Caco-2 (cell line): Measurements from ENCODE around the gene CHMP4A. TPM values are rescaled to one million over a fixed set of nuclear protein-coding genes. Genes with fewer than 3 reads are reported as not detected.

ENCODE experiments used
- BruUV-seq: library from RNA; stranded (reverse); fragments of 400-500 nt; replicated peaks from 2 replicates; lab custom pipeline; 2021; lab: Mats Ljungman, UMichigan
- CTCF ChIA-PET: fragments of 300-600 bp; sonication (Branson Sonifier 250); formaldehyde crosslinking; loops from one replicate; lab custom pipeline; 2022; ENCODE audit warnings: antibody characterized with exemption; lab: Charles Lee
- POLR2A ChIA-PET: fragments of 300-600 bp; sonication (Branson Sonifier 250); formaldehyde crosslinking; loops from one replicate; lab custom pipeline; 2022; ENCODE audit warnings: antibody characterized with exemption; lab: Charles Lee
- DNase-seq, 2 experiments: peaks; one replicate each; pipeline versions ENCODE4 v3.0.0 to v3.0.0-alpha.2; 2020 to 2022
- H3K27me3 ChIP-seq: replicated peaks from 2 replicates; pipeline ENCODE4 v1.6.0; 2011; ENCODE audit warnings: low read length; ENCODE audit not compliant: control insufficient read depth, insufficient read depth
- H3K36me3 ChIP-seq: 2 replicates; pipeline ENCODE4 v1.5.1; 2011; ENCODE audit warnings: low read length; ENCODE audit not compliant: control insufficient read depth, insufficient read depth
- H3K4me1 ChIP-seq: fragments of 250-450 bp; sonication (Bioruptor Pico); 2 replicates; pipeline ENCODE4 v1.5.1; 2020; ENCODE audit warnings: mild to moderate bottlenecking
- H3K4me3 ChIP-seq: 2 replicates; pipeline ENCODE4 v1.5.1; 2011; ENCODE audit warnings: low read depth, mild to moderate bottlenecking, control low read depth, low read length
- H3K9me3 ChIP-seq: fragments of 250-450 bp; sonication (Bioruptor Pico); 2 replicates; pipeline ENCODE4 v1.5.1; 2020; ENCODE audit warnings: mild to moderate bottlenecking, moderate library complexity
- H3K27ac Mint-ChIP-seq: one replicate; pipeline ENCODE4 v1.8.0; 2022; ENCODE audit warnings: mixed read lengths; ENCODE audit not compliant: unreplicated experiment
- H3K27me3 Mint-ChIP-seq: one replicate; pipeline ENCODE4 v1.8.0; 2022; ENCODE audit warnings: mixed read lengths; ENCODE audit not compliant: insufficient read depth, unreplicated experiment
- H3K36me3 Mint-ChIP-seq: one replicate; pipeline ENCODE4 v1.8.0; 2022; ENCODE audit warnings: mild to moderate bottlenecking, mixed read lengths; ENCODE audit not compliant: insufficient read depth, unreplicated experiment
- H3K4me1 Mint-ChIP-seq: one replicate; pipeline ENCODE4 v1.8.0; 2022; ENCODE audit warnings: low read depth, mixed read lengths; ENCODE audit not compliant: unreplicated experiment
- H3K4me3 Mint-ChIP-seq: one replicate; pipeline ENCODE4 v1.8.0; 2022; ENCODE audit warnings: mild to moderate bottlenecking, moderate library complexity, mixed read lengths; ENCODE audit not compliant: unreplicated experiment
- H3K9me3 Mint-ChIP-seq: one replicate; pipeline ENCODE4 v1.8.0; 2022; ENCODE audit warnings: mixed read lengths; ENCODE audit not compliant: unreplicated experiment
- intact Hi-C: fragments of 100-400 bp; cut with micrococcal nuclease; formaldehyde crosslinking; loops from one replicate; pipeline ENCODE4 v1.10.0; 2022; ENCODE audit not compliant: unreplicated experiment
- total RNA-seq: library from RNA; stranded (reverse); gene quantifications from 2 replicates; pipeline ENCODE4 v1.2.3, GENCODE V29; 2022
- TF ChIP-seq, protein P1 (sequence below), 2 experiments: fragments of 200-600 bp in 1 of 2; IDR thresholded peaks; 1 replicate in 1 of 2; 2 replicates in 1 of 2; pipeline versions ENCODE4 v1.5.1 to v1.8.0; 2011 to 2022; ENCODE audit warnings: antibody characterized with exemption in 1 of 2, control low read depth in 1 of 2, inconsistent platforms in 1 of 2, low read depth in 1 of 2, low read length in 1 of 2, mild to moderate bottlenecking in 1 of 2, moderate library complexity in 1 of 2; ENCODE audit not compliant: insufficient read depth in 1 of 2, severe bottlenecking in 1 of 2, unreplicated experiment in 1 of 2

The CHMP4A gene
- total RNA-seq, 1 experiment from 2014 or later = 57.7 TPM

GRCh38 chr14:24259282-24260025 lies 46.2 kb upstream of the CHMP4A start:
- no peaks in the 10 kb centered on the region for H3K36me3 ChIP-seq
- H3K4me1 ChIP-seq = peaks cover 11% of the 10 kb centered on the region; the same call in 1 of the 2 replicates
- Mint-ChIP-seq H3K9me3 (no peaks in the 10 kb centered on the region), H3K27me3 (no peaks in the 10 kb centered on the region), H3K4me3 (no peak overlapping the region), H3K36me3 (no peaks in the 10 kb centered on the region), H3K4me1 (no peaks in the 10 kb centered on the region), H3K27ac (peak overlapping the region; percentile 16)
- no peaks in the 10 kb centered on the region for H3K27me3 ChIP-seq
- POLR2A ChIA-PET = interaction anchor here (0.6 kb wide), 1 partner anchor 167 kb away, joined by 3 read pairs; no protein-coding TSS in a partner anchor
- TF ChIP-seq, protein P1, sequence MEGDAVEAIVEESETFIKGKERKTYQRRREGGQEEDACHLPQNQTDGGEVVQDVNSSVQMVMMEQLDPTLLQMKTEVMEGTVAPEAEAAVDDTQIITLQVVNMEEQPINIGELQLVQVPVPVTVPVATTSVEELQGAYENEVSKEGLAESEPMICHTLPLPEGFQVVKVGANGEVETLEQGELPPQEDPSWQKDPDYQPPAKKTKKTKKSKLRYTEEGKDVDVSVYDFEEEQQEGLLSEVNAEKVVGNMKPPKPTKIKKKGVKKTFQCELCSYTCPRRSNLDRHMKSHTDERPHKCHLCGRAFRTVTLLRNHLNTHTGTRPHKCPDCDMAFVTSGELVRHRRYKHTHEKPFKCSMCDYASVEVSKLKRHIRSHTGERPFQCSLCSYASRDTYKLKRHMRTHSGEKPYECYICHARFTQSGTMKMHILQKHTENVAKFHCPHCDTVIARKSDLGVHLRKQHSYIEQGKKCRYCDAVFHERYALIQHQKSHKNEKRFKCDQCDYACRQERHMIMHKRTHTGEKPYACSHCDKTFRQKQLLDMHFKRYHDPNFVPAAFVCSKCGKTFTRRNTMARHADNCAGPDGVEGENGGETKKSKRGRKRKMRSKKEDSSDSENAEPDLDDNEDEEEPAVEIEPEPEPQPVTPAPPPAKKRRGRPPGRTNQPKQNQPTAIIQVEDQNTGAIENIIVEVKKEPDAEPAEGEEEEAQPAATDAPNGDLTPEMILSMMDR (IDR thresholded peaks at IDR 0.05; ENCODE audit: insufficient read depth in 1 of 2, low read depth in 1 of 2, low read length in 1 of 2, severe bottlenecking in 1 of 2, unreplicated experiment in 1 of 2) = no peak
- no peaks in the 10 kb centered on the region for H3K9me3 ChIP-seq
- BruUV-seq = no TSS peak
- no peak overlapping the region for H3K4me3 ChIP-seq
- DNase-seq = no peak
- CTCF ChIA-PET = no interaction called here
- intact Hi-C loops = no loop called here

- Histone ChIP-seq H3K27me3 (no peaks in the 10 kb centered on the region), H3K4me3 (no peak overlapping the region), H3K4me1 (0 out of 2 replicates have a peak, but pooled peaks cover 6% of the 10 kb centered on the region), H3K36me3 (no peaks in the 10 kb centered on the region), H3K9me3 (no peaks in the 10 kb centered on the region)
- TF ChIP-seq, protein P1 (IDR thresholded peaks at IDR 0.05; ENCODE audit: insufficient read depth in 1 of 2, low read depth in 1 of 2, low read length in 1 of 2, severe bottlenecking in 1 of 2, unreplicated experiment in 1 of 2) = no peak
- Mint-ChIP-seq H3K9me3 (no peaks in the 10 kb centered on the region), H3K36me3 (no peaks in the 10 kb centered on the region), H3K4me3 (no peak overlapping the region), H3K4me1 (no peaks in the 10 kb centered on the region), H3K27ac (peak overlapping the region; percentile 16), H3K27me3 (no peaks in the 10 kb centered on the region)
- DNase-seq = no peak
- intact Hi-C loops = no loop called here
- BruUV-seq = no TSS peak
- ChIA-PET CTCF (no interaction called here), POLR2A (no interaction called here)
Measured at GRCh38 chr14:24258548-24259265, 45.4 kb upstream of the CHMP4A start.

DNA sequence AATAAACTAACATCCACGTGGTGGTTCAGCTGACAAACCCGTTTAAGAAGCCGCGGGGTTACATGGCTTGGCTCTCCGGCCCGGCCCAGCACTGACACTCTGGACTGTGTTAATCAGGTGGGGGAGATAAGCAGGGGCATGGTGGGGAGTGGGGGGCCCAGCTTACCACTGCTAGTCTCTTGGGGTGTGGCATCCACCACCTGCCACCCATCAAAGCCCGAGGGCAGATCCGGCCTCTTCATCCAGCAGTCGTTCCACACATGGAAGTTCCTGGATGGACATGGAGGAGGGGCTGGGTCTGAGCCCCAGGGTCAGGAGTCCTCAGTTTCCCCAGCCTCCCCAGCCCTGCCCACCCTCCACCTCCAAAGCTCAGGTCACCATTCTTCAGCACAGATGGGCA lies 44.8 kb upstream of the CHMP4A start:
- no TSS peak for BruUV-seq

More for the DNA sequence above, 44.8 kb upstream of the CHMP4A start:
- no peaks in the 10 kb centered on the region for H3K4me1 Mint-ChIP-seq
- no peaks in the 10 kb centered on the region for H3K36me3 ChIP-seq
- no peaks in the 10 kb centered on the region for H3K9me3 ChIP-seq
- no peak overlapping the region for H3K27ac Mint-ChIP-seq
- no peaks in the 10 kb centered on the region for H3K9me3 Mint-ChIP-seq
- no peaks in the 10 kb centered on the region for H3K27me3 ChIP-seq
- POLR2A ChIA-PET = no interaction called here
- intact Hi-C loops = no loop called here
- no peak overlapping the region for H3K4me3 Mint-ChIP-seq
- no peaks in the 10 kb centered on the region for H3K36me3 Mint-ChIP-seq
- DNase-seq = no peak
- CTCF ChIA-PET = no interaction called here
- no peak overlapping the region for H3K4me3 ChIP-seq
- peaks cover under 1% of the 10 kb centered on the region for H3K4me1 ChIP-seq
- TF ChIP-seq, protein P1 (IDR thresholded peaks at IDR 0.05; ENCODE audit: insufficient read depth in 1 of 2, low read depth in 1 of 2, low read length in 1 of 2, severe bottlenecking in 1 of 2, unreplicated experiment in 1 of 2) = no peak
- H3K27me3 Mint-ChIP-seq = no peaks in the 10 kb centered on the region
